GM12801 (cell line): Measurements from ENCODE around the gene MTCL1.

Experiments used
- TF ChIP-seq, protein P1 (sequence below): IDR thresholded peaks from one replicate; pipeline ENCODE4 v1.5.1; 2011; ENCODE audit warnings: control low read depth; ENCODE audit not compliant: insufficient read length; ENCODE audit errors: extremely low read depth

Gene MTCL1

DNA sequence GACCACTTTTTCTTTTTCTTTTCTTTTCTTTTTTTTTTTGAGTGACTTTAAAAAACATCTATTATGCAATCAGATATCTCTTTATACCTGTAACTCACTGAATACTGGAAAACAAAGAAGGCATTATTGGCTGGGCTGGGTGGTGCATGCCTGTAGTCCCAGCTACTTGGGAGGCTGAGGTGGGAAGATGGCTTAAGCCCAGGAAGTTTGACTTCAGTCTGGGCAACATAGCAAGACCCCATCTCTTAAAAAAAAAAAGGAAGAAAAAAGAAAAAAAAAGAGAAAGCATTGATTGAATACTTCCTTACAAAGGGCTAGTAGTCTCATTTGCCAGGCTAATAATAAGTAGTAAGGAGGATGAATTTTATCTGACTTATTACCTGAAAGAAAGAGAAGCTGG, 2.7 kb upstream of the MTCL1 start:
- TF ChIP-seq, protein P1, sequence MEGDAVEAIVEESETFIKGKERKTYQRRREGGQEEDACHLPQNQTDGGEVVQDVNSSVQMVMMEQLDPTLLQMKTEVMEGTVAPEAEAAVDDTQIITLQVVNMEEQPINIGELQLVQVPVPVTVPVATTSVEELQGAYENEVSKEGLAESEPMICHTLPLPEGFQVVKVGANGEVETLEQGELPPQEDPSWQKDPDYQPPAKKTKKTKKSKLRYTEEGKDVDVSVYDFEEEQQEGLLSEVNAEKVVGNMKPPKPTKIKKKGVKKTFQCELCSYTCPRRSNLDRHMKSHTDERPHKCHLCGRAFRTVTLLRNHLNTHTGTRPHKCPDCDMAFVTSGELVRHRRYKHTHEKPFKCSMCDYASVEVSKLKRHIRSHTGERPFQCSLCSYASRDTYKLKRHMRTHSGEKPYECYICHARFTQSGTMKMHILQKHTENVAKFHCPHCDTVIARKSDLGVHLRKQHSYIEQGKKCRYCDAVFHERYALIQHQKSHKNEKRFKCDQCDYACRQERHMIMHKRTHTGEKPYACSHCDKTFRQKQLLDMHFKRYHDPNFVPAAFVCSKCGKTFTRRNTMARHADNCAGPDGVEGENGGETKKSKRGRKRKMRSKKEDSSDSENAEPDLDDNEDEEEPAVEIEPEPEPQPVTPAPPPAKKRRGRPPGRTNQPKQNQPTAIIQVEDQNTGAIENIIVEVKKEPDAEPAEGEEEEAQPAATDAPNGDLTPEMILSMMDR = no peak

DNA sequence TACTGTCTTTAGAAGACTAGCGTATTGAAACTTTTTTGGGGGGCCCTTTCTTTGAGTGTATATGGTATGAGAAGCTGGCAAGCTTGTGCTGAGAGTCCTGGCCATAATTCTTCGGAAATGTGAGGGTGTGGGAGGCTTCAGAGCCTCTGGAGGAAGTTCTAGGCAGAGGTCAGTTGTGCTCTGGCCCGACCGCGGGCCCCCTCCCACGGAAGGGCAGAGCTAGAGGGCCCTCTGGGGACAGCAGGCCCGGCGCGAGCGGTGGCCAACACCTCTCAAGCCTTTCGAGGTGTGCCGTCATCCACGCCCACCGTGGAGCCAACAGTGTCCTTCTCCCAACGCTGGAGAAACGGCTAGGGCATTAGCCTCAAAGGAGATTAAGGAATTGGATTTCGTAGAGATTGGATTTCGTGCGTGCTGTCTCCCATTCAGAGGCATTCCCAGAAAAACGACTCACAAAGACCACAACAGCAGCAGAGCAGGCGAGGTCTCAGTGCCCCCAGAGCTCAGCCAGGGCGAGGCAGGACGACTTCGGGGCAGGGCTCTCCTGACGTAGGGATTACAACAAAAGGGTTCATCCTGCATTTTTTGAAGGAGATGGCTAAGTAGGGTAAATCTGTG, 2.2 kb upstream of the MTCL1 start:
- TF ChIP-seq, protein P1 = no peak

DNA sequence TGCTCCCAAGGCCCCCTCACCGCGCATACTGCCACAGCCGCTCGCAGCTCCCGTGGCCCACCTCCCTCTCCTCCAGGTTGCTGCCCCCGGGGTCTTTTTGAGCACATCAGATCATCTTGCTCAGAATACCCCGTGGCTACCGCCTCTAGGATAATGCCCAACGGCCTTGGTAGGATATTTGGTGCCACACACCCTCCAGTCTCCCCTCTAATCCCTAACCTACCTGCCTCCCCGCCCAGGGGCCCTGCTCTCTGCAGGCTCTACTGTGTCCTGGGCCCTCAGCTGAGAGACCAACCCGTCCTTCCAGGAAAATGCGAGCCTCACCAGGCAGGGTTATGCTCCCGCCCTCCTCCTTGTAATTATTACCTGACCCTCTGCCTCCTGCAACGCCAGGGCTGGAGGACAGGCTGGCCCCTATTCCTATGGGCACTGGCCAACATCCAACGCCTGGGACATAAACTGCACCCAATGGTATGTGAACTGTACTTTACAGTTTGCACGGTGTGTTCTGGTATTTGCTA, 1.5 kb upstream of the MTCL1 start:
- TF ChIP-seq, protein P1 = no peak

DNA sequence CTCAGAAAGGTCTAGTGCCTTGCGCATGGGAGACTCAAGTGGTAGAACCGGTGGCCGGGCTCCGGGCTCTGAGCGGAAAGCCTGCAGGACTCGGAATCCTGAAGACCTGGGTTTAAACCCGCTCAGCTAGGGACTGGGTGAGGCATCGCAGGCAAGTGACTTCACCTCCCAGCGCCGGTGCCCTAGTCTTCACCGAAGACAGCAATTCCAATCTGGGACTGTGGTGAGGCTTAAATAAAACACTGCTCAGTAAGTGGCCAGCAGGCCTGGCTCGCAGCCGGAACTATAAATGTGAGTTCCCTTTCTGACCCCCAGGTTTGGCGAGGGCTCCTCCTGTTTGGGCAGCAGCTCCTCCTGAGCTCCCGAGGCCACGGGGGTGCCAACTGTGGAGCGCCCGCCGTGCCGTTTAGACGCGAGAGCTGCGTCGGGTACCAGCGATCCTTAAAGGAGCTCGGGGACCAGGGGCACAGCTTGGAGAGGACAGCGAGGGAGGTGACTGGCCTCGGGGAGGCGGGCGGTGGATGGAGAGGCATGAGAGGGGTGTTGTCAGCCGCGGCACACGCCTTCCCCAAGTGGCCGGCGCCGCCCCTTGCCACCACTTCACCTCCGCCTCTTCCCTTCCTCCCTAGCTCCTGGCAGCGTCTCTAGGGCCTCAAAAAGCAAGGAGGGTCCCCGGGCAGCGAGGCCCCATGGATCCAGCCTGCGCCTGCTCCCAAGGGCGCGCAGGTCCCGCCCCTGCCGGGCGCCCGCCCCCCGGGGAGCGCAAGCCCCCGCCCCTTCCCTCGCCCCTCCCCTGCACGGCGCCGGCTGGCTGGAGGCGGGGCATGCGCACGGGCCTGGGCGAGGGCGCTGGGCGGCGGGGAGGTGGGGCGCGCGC, 757 bp upstream of the MTCL1 start:
- TF ChIP-seq, protein P1 = no peak

DNA sequence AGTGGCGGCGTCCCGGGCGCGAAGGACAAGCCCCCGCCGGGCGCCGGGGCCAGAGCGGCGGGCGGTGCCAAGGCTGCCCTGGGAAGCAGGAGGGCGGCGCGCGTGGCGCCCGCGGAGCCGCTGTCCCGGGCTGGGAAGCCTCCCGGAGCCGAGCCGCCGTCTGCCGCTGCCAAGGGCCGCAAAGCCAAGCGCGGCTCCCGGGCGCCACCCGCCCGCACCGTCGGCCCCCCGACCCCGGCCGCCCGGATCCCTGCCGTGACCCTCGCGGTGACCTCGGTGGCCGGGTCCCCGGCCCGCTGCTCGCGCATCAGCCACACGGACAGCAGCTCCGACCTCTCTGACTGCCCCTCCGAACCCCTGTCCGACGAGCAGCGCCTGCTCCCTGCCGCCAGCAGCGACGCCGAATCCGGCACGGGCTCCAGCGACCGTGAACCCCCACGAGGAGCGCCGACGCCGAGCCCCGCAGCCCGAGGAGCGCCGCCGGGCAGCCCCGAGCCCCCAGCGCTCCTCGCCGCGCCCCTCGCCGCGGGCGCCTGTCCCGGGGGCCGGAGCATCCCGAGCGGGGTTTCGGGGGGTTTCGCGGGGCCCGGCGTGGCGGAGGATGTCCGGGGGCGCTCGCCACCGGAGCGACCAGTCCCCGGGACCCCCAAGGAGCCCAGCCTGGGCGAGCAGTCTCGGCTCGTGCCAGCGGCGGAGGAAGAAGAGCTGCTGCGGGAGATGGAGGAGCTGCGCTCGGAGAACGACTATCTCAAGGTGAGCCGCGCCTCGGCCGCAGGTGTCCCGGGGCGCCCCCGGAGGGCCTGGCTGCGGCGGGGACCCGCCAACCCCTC, 820 bp downstream of the MTCL1 start:
- TF ChIP-seq, protein P1 = no peak

DNA sequence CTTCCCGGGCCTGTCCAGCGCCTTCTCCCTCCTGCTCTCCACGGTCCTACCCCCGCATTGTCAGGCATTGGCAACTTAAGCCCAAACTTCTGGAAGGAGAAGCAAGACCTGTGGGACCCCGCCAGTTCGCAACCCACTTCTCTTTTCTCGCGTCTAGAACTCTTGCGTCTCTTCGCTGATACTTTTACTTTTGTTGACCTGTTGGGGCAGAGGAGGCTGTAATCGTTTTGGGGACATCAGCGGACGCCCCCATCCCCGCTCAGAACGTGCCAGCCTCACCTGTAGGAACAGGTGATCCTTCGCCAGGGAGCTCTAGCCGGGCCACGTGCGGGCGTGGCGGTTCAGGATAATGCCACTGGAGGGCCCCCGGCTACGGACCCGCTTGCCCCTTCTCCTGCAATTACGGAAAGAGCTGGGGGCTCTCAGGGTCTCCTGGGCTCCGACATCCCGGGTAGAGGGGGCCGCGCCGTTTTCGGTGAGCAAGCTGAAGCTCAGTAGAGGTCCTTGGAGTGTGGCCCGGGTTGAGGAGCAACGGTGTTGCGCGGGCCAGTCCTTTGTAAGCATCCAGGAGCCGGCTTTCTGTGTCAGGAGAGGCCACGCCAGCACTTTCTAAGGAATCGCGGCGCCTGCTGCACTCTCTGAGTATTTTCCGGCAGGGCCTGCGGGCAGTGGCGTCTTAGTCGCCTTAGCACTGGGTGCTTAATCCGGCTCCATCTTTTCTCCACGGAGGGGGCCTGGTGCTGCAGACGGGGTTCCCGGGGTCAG, 1.6 kb downstream of the MTCL1 start:
- TF ChIP-seq, protein P1 = no peak
